22Rv1 (cell line): ENCODE measurements around the gene BRCA1.

Experiments
- ZFX ChIP-seq: fragments of 450-650 bp; IDR thresholded peaks from 2 replicates; pipeline ENCODE4 v1.6.1; 2017; ENCODE audit warnings: antibody characterized with exemption, borderline replicate concordance
- TF ChIP-seq, protein P1 (sequence below): fragments of 450-650 bp; IDR thresholded peaks from 2 replicates; pipeline ENCODE4 v1.5.1; 2017; ENCODE audit warnings: mild to moderate bottlenecking

DNA sequence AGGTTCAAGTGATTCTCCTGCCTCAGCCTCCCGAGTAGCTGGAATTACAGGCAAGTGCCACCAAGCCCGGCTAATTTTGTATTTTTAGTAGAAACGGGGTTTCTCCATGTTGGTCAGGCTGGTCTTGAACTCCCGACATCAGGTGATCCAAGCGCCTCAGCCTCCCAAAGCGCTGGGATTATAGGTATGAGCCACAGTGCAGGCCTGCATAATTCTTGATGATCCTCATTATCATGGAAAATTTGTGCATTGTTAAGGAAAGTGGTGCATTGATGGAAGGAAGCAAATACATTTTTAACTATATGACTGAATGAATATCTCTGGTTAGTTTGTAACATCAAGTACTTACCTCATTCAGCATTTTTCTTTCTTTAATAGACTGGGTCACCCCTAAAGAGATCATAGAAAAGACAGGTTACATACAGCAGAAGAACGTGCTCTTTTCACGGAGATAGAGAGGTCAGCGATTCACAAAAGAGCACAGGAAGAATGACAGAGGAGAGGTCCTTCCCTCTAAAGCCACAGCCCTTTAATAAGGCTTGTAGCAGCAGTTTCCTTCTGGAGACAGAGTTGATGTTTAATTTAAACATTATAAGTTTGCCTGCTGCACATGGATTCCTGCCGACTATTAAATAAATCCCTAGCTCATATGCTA, 62.1 kb downstream of the BRCA1 start:
- TF ChIP-seq, protein P1, sequence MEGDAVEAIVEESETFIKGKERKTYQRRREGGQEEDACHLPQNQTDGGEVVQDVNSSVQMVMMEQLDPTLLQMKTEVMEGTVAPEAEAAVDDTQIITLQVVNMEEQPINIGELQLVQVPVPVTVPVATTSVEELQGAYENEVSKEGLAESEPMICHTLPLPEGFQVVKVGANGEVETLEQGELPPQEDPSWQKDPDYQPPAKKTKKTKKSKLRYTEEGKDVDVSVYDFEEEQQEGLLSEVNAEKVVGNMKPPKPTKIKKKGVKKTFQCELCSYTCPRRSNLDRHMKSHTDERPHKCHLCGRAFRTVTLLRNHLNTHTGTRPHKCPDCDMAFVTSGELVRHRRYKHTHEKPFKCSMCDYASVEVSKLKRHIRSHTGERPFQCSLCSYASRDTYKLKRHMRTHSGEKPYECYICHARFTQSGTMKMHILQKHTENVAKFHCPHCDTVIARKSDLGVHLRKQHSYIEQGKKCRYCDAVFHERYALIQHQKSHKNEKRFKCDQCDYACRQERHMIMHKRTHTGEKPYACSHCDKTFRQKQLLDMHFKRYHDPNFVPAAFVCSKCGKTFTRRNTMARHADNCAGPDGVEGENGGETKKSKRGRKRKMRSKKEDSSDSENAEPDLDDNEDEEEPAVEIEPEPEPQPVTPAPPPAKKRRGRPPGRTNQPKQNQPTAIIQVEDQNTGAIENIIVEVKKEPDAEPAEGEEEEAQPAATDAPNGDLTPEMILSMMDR, result no peak
- no peak for TF ChIP-seq ZFX
